T1000 (cell line): ENCODE measurements around the gene TNRC18.

Experiments used
- DNase-seq: peaks from one replicate; lab custom pipeline; 2025; ENCODE audit warnings: mixed read lengths; lab: John Stamatoyannopoulos, UW

The TNRC18 gene

DNA sequence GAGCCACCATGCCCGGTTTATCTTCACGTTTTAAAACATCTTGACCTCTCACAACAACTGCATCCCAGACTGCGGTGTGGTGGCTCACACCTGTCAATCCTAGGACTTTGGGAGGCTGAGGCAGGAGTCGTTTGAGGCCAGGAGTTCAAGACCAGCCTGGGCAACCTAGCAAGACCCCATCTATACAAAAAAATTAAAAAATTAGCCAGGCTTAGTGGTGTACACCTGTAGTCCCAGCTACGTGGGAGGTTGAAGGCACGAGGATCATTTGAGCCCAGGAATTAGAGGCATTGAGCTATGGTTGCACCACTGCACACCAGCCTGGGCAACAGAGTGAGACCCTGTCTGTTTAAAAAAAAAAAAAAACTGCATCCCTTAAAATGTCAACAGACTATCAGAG, 20.2 kb downstream of the TNRC18 start:
- DNase-seq = no peak

DNA sequence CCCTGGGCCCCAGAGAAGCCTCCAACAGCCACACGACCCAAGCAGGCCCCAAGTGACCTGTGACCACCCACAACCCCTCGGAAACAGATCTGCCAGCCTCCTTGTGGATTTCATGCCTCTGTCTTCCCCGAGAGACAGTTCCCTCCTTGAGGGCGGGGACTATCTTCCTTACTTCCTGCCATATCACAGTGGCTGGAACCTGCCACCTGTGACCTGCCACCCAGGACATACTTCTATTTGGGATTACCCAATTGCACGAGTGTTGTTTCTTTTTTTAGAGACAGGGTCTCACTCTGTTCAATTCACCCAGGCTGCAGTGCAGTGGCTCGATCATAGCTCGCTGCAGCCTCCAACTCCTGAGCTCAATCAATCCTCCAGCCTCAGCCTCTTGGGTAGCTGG, 25.9 kb downstream of the TNRC18 start:
- no peak for DNase-seq

DNA sequence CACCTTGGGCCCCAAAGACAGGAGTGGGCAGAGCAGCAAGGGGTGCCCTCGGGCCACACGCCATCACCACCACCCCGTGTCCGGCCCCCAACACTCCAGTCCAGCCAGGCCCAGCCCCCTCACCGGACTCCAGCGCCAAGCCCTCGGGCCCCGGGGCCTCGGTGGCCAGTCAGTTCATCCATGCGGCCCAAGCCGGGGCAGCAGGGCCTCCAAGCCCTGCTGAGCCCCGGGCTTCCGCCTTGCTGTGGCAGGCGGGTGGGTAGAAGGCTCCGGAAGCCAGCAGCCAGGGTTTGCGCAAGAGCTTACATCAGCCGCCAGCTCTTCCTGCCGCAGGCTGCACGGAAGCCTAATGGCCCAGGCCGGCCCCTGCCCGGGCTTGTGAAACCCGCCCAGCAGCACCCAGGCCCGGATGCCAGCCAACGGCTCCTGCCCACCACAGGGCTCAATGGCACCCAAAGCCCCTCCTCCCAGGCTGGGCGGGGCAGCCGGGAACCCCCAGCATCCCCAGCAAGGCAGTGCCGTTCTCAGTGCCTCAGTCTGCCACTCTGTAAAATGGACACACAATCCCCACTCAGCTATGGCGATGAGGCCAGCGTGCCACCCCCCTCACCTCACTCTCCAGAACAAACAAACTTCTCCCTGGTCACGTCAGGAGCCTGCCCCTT, 26.5 kb downstream of the TNRC18 start:
- peak; percentile 75 for DNase-seq

DNA sequence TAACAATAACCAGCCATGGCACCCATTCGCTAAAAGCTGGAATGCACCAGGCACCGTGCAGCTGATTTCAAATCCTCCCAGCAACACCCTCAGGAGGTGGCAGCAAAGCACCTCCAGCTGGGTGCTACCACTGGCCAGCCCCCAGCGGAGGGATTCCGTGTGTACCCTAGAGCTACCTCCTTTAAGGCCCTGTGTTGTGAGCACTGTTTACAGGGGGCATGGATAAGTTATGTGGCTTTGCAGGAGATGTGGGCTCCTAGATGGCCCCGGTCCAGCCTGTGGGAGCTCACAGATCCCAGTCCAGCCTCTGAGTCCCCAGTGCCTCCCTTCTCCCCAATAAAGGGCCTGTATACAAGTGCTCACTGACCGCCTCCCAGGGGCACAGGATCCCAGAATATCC, 27.1 kb downstream of the TNRC18 start:
- DNase-seq = no peak

DNA sequence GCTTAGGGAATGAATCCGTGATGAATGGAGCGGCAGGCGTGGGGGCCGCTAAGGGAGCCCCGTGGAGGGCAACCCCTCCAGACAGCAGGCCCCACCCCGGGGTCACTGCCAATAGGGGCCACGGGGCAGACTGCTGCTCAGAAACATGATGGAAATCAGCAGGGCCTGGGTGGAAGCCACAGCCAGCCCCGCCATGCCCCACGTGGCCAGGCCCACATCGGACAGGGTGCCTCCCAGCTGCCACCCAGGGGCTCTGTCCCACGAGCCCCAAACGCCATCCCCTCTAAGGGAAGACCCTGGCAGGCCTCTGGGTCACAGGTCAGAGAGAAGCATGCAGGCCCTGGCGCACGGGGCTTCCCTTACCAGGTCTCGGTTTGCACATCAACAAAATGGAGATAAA, 28.4 kb downstream of the TNRC18 start:
- DNase-seq = no peak

DNA sequence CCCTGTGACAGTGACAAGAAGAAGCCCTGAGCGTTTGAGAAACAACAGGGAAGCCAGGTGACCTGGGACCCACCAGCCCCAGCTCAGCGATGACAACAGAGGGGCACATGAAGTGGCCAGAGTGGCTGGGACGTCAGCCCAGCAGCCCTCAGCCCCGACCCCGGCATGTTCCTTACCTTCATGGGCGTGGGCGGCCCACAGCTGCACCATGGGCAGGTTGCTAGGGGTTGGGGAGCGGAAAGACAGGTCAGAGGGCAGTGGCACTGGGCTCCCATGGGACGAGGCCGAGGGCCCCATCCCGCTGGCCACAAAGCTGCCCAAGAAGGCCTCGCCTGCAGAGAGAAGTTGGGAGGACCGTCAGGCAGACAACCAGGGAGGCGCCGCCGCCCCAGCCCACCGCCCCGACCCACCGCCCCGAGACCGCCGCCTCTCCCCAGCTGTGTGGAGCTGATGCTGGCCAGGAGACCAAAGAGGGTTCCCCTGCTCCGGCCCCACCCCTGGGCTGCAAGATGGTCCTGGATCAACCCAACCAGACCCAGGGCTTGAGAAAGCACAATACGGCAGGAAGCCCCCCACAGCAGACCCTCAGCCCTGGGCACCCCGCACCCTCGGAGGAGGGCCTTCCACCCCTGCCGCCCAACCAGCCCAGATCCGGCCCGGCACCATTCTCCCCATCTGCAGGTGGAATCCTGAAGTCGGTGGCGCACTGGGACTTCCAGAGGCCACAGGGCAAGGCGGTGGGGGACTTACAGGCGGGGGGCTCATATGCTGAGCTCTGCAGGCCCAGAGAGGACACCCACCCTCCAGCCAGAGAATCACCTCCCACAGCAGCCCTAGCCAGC, 29.1 kb downstream of the TNRC18 start:
- no peak for DNase-seq

DNA sequence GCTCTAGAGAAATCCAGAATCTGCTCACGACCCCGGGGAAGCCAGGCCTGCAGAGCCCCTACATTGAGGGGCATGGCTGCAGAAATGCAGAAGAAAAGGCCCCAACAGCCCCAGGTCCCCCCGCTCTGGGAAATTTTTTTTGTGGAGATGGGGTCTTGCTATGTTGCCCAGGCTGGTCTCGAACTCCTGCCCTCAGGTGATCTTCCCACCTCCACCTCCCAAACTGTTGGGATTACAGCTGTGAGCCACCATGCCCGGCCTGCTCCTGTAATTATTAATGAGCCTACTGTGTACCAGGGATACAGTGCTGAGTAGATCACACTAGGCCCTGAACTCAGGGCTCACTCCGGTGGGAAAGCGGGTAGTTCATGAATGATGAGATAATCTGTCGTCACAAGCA, 29.9 kb downstream of the TNRC18 start:
- DNase-seq = no peak

DNA sequence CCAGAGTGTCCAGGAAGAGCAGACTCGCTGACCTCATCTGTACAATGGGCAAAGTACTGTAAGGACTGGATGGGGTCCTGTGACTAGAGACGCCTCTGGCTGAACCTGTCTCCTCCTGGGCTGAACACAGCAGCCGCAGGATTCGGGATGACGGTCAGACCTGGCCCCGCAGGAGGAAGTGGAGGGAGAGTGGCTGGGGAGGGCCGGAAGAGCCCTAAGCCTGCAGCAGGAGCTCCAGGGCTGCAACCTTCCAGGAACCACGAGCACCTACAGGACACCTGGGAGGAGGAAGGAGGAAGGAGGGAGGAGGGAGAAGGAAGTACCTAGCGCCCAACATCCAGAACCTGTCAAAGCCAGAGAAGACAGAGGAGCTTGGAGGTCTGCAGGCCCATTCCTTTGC, 30.3 kb downstream of the TNRC18 start:
- DNase-seq = no peak

DNA sequence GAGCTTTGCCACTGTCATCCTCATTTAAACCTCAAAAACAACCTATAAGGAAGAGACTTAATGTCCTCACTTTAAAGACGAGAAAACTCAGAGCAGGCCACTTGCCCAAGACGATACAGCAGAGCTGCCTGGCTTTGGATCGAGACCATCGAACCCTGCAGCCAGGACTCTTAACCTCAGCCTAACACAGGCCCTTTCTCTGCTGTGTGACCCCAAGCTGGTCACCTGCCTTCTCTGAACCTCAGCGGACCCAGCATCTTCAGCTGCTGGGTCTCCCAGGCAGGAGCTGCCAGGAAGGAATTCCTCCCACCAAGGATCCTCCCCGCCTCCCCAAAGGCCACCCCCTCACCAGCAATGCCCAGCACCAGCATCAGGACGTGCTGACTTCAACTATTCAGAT, 32.7 kb downstream of the TNRC18 start:
- DNase-seq = no peak

DNA sequence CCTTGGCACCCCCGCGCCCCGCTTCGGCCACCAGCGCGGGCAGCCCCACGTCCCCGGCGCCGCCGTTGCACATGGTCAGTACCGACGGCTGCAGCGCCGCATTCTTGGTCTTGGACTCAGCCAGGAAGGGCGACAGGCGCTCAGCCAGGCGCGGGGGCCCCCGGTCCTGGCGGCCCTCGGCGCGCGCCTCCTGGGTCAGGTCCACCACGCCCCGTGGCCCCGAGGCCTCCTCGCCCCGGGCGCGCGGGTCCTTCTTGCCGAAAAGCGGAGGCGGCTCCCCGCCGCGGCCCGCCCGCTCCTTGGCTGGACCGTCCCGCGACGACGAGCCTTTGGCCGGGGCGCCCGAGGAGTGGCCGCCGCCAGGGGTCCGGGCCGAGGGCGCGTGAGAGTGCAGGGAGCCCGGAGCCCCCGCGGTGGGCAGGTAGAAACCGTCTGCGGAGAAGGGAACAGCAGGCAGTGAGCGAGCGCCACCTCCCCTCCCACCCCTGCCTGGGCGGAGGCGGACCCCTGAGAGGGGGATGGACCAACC, 34.7 kb downstream of the TNRC18 start:
- DNase-seq = no peak

DNA sequence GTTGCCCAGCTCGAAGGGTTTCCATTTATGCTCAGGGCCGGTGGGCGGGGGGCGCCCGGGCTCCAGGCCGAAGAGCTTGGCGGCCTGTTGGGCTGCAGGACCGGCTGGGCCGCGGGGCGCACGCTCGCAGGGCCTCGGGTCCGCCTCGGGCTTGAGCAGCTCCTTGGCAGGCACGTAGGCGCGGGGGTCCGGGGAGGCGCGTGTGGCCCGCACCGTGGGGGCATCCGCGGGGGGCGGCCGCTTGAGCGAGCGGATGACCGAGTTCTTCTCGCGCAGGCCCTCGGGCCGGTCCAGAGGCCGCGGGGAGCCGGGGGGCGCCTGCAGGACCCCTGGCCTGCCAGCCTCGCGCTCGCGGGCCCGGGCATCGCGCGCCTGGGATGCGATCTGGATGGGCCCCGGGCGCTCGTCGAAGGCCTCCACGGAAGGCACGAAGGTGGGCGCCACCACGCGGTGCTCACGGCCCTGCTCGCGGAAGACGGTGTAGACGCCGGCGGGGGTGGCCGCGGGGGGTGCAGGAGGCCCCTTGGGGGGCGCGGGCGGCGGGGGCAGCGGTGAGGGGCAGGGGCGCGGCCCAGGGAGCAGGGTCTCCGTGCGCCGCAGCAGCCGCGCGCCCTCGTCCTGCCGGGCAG, 35.2 kb downstream of the TNRC18 start:
- no peak for DNase-seq

DNA sequence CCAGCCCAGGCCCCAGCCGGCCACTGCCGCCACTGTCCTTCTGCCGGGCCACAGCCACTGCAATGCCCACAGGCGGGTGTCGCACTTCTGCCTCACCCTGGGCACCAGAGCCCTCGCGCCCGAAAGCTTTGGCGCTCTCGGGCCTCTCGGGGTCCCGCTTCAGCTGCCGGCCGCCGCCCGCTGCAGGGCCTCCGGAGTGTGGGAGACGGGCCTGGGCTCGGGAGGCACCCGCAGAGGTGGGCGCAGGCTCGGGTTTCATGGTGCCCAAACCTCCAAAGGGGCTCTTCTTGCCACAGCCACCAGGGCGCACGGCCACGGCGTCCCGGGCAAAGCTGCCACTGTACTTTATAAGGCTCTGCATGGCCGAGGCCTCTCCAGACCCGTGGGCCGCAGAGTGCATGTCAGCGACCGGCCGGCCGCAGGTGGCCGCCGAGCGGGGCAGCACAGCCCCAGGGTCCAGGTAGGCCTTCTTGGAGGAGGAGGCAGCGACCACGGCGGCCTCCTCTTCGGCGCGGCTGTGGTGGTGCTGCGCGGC, 35.9 kb downstream of the TNRC18 start:
- no peak for DNase-seq

DNA sequence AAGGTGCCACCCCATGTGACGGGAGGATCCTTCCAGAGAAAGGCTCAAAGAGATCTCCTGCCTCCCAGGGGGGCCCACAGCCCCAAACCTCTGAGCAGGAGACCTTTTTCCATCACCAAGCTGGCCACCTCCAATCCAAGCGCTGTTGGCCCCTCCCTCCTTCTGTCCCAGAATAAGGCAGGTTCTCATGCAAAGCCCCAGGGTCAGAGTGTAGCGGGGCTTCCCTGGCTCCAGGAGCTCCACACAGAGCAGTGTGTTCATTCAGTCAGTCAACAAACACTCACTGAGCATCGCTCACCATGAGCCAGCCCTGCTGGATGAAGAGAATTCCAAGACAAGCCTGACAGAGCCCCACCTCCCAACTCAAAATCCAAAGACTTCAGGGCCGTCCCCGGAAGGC, 39.0 kb downstream of the TNRC18 start:
- DNase-seq = no peak

DNA sequence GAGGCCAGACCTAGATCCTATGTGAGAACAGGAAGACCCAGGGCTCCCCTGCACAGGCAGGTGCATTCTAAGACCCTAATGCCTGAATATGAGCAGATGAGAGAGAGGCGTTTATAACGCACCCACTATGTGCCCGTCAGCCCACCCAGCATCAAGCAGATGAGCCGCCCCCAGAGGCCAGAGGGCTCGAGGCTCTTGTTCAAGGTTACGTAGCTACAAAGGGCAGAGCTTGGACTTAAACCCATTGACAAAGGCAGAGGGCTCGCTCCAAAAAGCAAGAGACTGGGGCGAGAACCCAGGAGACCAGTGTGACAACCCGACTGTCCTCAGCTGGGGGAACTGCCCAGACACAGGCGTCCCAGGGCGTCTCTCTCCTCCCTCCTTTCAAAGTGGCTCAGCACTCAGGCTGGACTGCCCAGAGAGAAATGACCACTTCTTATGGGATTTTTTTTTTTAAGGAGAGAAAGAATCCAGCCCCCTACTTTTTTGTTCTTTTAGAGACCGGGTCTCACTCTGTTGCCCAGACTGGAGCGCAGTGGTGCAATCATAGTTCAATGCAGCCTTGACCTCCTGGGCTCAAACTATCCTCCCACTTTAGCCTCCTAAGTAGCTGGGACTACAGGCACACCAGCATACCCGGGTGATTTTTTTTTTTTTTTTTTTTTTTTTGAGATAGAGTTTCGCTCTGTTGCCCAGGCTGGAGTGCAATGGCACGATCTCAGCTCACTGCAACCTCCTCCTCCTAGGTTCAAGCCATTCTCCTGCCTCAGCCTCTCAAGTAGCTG, 40.1 kb downstream of the TNRC18 start:
- DNase-seq = no peak

DNA sequence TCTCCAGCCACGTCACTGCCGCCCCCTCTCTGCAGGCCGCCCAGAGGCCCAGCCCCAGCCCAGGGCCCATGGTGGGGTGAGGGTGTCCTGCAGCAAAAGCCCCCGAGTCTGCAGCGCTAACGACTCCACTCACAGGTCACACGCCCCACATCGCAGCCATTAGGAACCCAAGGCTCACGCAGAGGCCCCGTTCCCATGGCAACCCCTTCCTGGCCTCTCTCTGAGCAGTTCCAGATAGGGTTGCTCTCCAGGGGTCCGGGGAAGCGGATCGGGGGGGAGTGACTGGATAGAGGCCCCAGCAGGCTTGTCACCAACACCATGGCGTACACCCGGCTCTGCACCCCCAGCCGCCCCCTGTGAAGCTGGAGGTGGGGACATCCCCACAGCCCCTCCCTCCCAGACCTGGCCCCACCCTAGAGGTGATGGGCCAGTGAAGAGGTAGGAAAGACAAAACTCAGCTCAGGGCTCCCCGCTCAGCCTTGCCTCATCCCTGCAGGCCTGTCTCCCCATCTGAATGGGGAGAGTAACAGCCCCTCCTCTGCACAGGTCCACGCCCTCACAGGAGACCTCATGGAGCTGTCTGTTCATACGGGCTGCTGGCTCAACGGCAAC, 41.2 kb downstream of the TNRC18 start:
- no peak for DNase-seq

DNA sequence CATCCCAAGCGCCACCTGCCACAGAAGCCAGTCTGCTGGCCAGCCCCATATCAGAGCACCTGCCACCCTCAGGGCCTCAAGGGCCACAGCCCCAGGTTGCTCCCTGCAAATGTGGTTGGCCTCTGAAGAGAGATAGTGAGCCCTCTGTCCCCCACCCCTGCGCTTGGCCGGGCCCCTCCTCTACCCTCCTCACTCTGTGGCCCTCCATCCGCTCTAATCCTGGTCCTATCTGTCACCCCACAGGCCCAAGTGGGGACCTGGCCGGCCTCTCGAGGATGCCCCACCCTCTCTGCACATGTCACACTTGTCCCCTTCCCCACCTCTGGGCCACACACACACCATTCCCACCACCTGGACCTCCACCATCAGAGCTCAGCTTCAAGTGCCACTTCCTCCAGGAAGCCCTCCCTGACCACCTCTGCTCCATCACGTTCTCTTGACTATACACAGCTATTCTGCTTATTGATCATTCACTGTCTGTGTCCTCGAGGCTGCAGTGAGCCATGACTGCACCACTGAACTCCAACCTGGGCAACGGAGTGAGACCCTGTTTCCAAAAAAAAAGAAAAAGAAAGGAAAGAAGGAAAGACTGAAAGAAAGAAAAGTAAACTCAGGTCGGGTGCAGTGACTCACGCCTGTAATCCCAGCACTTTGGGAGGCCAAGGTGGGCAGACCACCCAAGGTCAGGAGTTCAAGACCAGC, 42.4 kb downstream of the TNRC18 start:
- no peak for DNase-seq

DNA sequence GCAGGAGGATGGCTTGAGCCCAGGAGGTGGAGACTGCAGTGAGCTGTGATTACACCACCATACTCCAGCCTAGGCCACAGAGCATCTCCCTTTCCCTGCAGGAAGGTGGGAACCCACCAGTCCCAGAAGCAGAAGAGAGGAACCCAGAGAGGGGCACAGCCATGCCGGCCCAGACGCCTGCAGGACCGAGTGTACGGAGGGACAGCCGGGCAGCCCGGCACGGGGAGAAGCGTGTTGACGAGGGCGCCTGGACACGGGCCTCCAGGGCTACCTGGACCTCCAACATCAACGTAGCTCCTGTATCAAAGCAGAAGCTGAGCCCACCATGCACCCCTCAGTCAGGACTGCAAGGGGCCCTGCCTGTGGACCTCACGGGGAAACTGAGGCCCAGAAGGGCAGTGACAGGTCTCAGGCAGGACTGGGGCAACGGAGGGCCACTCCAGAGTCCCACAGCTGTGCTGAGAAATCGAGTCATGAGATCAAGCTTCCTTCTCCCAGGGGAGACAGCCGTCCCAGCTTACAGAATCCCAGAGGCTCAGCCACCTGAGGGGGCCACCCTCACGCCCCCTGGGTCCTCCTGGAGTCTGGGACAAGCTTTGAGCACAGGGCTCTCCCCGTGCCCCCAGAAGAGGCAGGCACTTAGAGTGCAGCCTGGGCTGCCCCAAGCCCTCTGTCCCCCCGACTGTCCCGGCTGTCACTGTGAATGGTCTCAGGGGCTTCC, 43.1 kb downstream of the TNRC18 start:
- DNase-seq = no peak

DNA sequence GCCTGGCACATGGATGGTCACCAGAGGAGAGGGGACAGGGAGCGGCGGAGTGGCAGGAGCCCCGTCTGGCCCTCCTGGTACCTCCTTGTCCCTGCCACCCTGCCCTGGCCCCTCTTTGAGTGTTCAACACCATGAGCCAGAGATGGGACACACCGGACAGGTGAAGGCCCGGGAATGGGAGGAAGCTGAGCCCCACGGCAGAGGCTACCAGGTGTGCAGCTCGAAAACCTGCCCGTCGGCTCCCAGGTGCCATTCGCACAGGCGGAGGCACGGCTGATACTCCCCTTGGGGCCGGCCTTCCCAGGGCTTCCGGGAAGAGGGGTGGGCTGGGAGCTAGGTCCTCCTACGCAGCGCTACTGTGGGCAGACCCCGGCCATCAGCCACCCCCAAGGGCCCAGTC, 44.1 kb downstream of the TNRC18 start:
- DNase-seq = no peak

DNA sequence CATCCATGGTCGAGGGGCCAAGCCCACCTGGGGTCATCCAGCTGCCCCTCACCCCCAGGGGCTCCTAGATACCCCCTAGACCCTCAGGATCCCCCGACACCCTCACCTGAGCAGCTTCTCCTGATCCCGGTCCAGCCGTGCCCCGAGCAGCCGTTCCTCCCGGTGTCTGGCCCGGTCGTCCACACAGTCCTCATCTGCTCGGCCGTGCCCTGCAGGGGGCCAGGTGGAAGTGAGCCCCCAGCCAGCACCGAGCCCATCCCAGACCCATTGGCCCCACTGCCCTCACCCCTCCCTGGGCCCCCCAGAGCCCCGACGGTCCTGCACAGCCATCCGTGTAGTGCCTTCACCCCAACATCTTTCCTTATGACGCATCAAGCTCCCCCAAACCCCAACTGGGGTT, 45.8 kb downstream of the TNRC18 start:
- no peak for DNase-seq

DNA sequence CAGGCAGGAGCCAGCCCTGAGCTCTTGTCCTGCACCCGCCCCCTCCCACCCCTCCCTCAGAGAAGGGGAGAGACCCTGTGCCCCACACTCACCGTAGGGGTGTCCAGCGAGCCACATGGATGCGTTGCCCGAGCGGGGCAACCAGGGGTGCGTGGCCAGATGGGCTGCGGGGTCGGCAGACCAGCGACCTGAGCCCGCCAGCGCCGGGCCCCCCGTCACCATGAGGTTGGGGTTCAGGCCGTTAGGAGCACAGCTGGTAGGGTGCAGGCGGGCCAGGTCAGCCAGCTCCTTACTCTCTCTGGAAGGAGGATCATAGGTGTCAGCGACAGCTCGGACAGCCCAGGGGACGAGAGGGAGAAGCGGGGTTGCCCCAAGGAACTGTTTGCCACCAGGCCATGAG, 46.4 kb downstream of the TNRC18 start:
- no peak for DNase-seq
